Right lung (tissue), 10 donors: ENCODE measurements around the gene TOB2. TPM values are rescaled to one million over a fixed set of nuclear protein-coding genes. Genes with fewer than 3 reads are reported as not detected.

Experiments used
- DNase-seq, 2 donors: peaks; one replicate each; pipeline ENCODE4 v3.0.0-alpha.2; 2013
- long read RNA-seq, 8 donors: transcript quantifications; one replicate each; lab custom pipeline, GENCODE V29; 2026
- polyA plus RNA-seq, 5 donors: library from polyadenylated mRNA; unstranded; fragments of 120-200 nt; gene quantifications; one replicate each; pipeline versions ENCODE4 v1.2.1 to v1.2.3, GENCODE V29; 2013; ENCODE audit warnings: inconsistent platforms in 1 of 5, low replicate concordance in 1 of 5; ENCODE audit not compliant: insufficient read length in 5 of 5, insufficient read depth in 1 of 5

Gene TOB2
- polyA plus RNA-seq = 10 to 100 TPM; 37.6 to 57.8 (median 45.9) TPM
- long read RNA-seq, donor 1, full-length matches to known transcripts = 28 of 28 reads
- long read RNA-seq, donor 1, partial matches to known transcripts = 0 of 28 reads
- long read RNA-seq, donor 1, other reads (novel, unspliced or antisense) = 0 of 28 reads
- long read RNA-seq, donor 2, full-length matches to known transcripts = 4 of 4 reads
- long read RNA-seq, donor 2, partial matches to known transcripts = 0 of 4 reads
- long read RNA-seq, donor 2, other reads (novel, unspliced or antisense) = 0 of 4 reads
- long read RNA-seq, donor 3, full-length matches to known transcripts = 14 of 14 reads
- long read RNA-seq, donor 3, partial matches to known transcripts = 0 of 14 reads
- long read RNA-seq, donor 3, other reads (novel, unspliced or antisense) = 0 of 14 reads
- long read RNA-seq, donor 4, full-length matches to known transcripts = 10 of 10 reads
- long read RNA-seq, donor 4, partial matches to known transcripts = 0 of 10 reads
- long read RNA-seq, donor 4, other reads (novel, unspliced or antisense) = 0 of 10 reads
- long read RNA-seq, donor 5, full-length matches to known transcripts = 29 of 29 reads
- long read RNA-seq, donor 5, partial matches to known transcripts = 0 of 29 reads
- long read RNA-seq, donor 5, other reads (novel, unspliced or antisense) = 0 of 29 reads
- long read RNA-seq, donor 6, full-length matches to known transcripts = 28 of 28 reads
- long read RNA-seq, donor 6, partial matches to known transcripts = 0 of 28 reads
- long read RNA-seq, donor 6, other reads (novel, unspliced or antisense) = 0 of 28 reads
- long read RNA-seq, donor 7, full-length matches to known transcripts = 30 of 30 reads
- long read RNA-seq, donor 7, partial matches to known transcripts = 0 of 30 reads
- long read RNA-seq, donor 7, other reads (novel, unspliced or antisense) = 0 of 30 reads
- long read RNA-seq, donor 8, full-length matches to known transcripts = 13 of 13 reads
- long read RNA-seq, donor 8, partial matches to known transcripts = 0 of 13 reads
- long read RNA-seq, donor 8, other reads (novel, unspliced or antisense) = 0 of 13 reads

GRCh38 chr22:41446639-41447434, at the start of gene TOB2:
Gene TOB2, minus strand, starts transcription at chr22:41446801. Its CDS starts 9,456 bp downstream, at chr22:41437345.
- DNase-seq = peak; percentile 95 to 96

- no peak for DNase-seq
These were observed 44.9 kb upstream of the TOB2 start for GRCh38 chr22:41491374-41492100.

DNA sequence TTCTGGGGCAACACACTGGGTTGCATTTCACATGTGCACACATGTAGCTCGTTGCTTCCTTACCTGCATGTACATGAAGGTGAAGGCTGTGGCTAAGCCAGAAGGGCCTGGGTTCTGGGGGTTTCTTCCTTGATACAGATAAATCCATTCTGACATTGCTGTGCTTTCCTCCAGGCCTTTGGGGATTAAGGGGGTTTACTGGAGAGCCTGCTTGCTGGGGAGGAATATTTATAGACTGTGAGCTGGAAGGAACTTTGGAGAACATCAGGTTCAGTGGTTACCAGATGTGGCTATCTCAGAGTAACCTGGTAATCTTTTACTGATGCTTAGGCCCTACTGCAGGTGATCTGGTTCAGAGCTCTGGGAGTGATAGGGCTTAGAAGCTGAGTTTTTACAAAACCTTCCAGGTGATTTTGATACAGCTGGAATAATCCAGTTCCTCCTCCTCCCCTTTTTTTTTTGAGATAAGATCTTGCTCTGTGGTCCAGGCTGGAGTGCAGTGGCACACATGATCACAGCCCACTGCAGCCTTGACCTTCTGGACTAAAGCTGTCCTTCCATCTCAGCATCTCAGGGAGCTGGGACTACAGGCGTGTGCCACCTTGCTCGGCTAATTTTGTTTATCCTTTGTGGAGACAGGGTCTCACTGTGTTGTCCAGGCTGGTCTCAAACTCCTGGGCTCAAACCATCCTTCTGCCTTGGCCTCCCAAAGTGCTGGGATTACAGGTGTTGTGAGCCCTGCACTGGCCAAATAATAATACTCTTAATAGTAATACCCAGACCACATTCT, 42.2 kb upstream of the TOB2 start:
- no peak for DNase-seq

- no peak for DNase-seq
These were observed 41.5 kb upstream of the TOB2 start for GRCh38 chr22:41488076-41488475.

DNA sequence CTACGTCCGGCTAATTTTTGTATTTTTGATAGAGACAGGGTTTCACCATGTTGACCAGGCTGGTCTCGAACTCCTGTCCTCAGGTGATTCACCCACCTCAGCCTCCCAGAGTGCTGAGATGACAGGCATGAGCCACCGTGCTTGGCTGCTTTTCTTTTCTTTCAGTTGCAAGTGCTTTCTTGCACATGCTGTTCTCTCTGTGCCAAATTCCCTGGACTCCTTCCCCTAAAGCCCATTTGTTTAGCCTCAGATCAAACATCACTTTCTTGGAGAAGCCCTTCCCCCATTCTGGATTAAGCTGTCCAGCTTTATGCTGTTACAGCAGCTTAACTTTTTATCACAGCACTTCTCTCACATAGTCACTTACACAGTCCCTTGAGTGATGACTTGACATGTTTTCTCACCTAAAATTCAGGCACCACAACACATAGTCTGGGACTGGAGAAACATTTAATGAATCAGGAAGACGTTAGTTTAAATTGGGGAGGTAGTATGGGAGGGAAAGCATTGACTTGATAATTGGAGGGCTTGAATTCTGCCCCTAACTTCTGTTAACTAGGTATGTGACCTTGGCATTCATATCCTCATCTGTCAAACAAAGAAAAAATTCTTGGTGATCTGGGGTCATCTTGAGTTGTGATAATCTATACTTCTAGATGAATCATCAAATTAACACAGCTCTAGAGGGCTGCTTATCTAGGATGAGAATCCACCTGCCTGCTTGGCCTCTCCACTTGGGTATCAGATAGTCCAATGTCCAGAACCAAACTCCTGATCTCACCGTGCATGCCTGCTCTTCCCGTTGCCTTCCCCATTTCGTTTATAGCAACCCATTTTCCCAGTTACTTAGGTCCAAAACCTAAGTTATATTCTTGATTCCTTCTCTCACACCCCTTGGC, 40.7 kb upstream of the TOB2 start:
- peak; percentile 40 to 56 for DNase-seq

DNA sequence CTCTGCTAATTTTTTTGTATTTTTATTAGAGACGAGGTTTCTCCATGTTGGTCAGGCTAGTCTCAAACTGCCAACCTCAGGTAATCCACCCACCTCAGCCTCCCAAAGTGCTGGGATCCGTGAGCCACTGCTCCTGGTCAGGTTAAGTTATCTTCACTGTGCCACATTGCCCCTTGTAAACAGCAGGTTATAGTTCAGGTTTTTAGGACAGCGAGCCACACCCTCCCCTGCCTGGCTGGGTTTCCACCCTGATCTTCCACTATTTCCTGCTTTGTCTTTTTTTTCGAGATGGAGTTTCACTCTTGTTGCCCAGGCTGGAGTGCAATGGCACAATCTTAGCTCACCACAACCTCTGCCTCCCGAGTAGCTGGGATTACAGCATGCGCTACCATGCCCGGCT, 38.4 kb upstream of the TOB2 start:
- no peak for DNase-seq

- no peak for DNase-seq
These were observed 35.8 kb upstream of the TOB2 start for GRCh38 chr22:41482319-41482935.

DNA sequence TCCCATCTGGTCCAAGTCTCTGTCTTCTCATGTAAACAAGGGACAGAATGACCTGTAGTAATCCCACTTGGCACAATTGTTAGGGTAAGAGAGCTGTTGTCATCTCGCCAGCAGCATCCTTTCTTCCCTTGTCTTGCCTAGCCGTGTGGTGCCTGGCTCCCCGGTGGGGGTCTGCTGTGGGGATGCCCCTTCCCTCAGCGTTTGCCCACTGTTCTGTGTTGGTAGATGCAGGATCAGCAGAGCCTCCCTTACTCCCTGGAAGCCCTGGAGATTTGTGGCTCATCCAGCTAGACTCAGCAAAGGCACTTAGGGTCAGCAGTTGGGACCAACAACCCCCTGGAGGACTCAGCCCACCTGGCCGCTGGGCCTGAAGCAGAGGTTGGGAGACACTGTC, 35.3 kb upstream of the TOB2 start:
- no peak for DNase-seq

- DNase-seq = no peak
These were observed 34.7 kb upstream of the TOB2 start for GRCh38 chr22:41481131-41481830.

DNA sequence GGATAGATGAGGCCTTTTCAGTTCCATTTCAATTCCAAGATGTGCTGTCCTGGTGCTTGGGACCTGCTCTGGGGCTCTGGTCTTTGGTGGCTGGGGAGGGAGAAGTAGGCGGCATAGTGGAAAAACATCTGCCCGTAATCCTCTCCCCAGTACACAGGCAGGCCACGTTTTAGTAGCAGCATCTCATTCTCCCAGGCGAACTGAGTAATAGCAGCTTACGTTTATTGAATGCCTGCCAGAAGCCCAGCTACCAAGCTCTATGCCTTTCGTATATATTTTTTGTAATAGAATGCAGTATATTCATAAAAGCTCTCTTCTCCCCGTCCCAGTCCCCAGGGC, 33.8 kb upstream of the TOB2 start:
- DNase-seq = no peak

GRCh38 chr22:41479671-41480396, 33.2 kb upstream of the TOB2 start:
- no peak for DNase-seq

- no peak for DNase-seq
These were observed 32.4 kb upstream of the TOB2 start for GRCh38 chr22:41478891-41479521.

GRCh38 chr22:41478473-41478872, 31.9 kb upstream of the TOB2 start:
- no peak for DNase-seq

DNA sequence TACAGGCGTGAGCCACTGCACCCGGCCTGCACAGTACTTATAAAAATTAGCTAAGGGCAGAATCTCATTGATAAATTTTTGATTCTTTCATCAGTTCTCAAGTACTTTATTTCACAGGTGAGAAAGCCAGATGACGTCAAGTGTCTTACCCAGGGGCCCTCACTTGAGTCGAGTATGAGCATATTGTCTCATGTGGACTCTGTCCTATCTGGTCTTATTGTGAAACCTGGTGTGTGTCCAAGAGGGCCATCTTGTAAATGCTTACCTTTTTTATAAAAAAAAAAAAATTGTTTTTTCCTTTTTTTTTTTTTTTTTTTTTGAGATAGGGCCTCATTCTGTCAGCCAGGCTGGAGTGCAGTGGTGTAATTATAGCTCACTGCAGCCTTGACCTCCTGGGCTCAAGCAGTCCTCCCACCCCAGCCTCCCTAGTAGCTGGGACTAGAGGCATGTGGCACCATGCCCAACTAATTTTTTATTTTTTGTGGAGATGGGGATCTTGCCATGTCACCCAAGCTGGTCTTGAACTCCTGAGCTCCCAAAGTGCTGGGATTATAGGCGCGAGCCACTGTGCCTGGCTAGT, 28.4 kb upstream of the TOB2 start:
- DNase-seq = no peak

- no peak for DNase-seq
These were observed 25.0 kb upstream of the TOB2 start for GRCh38 chr22:41471568-41471967.

GRCh38 chr22:41470886-41471285, 24.3 kb upstream of the TOB2 start:
- DNase-seq = no peak
